GM19438 (cell line): ENCODE data around the gene CCDC127.
A peak's percentile ranks its signal among the peaks of the same experiment; 100 is the strongest.
"Not testable (repeated sequence)": the region's sequence is repeated elsewhere in the genome, so short reads cannot be mapped to it uniquely, and the experiment has no call there.

Experiments
- ATAC-seq: cut with Tn5 transposase; IDR thresholded peaks from one replicate; pipeline ENCODE4 v1.9.1; 2021; ENCODE audit warnings: low read depth; ENCODE audit not compliant: unreplicated experiment

CCDC127 gene

GRCh38 chr5:217494-218456 is at the start of gene CCDC127, which contains the start of gene SDHA:
TSS of gene CCDC127 (minus strand) at chr5:218153. CDS start at chr5:216849, 1,304 bp downstream.
TSS of gene SDHA (plus strand) at chr5:218320. CDS start at chr5:218356, 36 bp downstream.
- ATAC-seq: peak; percentile 67

DNA sequence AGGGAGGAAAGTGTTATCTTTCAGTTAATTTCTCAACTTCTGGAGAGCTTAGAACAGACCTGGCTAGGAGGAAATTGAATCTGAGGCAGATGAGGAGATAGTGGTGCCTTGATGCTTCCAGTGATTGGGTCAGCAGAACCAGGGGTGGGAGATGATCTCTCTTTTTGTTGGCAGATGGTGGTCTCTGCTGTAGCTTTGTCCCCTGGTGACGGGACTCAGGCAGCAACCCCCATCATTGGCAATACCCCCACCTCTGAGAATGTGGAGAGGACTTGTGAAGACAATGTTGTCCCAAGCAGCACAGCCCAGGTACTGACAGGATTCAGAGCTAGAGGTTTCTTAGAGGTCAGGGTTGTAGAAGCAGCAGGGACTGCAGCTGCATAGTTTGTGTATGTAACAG is 49.8 kb upstream of the CCDC127 start:
- no peak for ATAC-seq

DNA sequence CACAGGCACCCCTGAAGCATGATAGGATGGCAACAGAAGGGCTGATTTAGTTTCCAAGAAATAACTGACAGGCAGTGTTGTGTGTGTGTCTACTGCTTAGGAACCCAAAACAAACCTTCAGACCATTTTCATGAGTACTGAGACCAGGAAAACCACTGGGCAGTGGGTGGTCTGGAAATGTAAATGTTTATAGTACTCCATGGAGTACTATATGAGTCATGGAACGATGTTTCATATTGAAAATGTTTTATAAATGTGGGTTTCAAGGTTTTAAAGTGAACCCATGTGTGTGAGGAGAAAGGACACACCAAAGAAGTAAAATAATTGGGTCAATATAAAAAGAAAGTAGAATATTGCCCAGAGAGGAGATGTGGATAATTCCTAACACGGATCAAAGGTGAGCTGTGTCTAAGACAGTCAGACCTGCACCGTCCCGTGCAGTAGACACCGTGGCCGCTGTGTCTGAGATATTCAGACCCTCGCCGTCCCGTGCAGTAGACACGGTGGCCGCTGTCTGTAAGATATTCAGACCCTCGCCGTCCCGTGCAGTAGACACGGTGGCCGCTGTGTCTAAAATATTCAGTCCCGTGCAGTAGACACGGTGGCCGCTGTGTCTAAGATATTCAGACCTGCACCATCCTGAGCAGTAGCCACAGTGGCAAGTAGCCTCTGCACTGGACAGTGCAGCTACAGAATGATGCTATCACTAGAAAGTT is 48.5 kb upstream of the CCDC127 start:
- not testable (repeated sequence) for ATAC-seq

DNA sequence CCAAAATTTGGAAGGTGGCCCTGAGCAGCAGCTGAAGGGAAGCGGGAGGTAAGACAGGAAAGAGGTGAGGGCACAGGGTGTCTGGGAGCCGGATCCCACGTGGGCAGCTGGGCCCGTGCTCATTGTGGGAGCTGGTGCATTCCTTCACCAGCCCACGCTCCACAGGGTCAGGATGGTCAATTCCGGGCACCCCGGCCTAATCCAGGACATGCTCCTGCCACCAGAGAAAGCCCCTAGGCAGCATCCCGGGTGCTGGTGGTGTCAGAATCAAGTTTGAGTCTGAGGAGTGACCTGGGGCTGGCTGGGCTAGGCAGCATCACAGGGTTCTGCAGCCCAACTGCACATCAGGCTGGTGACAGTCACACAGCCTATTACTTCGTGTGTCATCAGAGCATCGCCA is 46.4 kb upstream of the CCDC127 start:
- no peak for ATAC-seq

- not testable (repeated sequence) for ATAC-seq
These were observed 45.5 kb upstream of the CCDC127 start for GRCh38 chr5:263275-263974.

GRCh38 chr5:257148-257547 is 39.2 kb upstream of the CCDC127 start:
- ATAC-seq: no peak

DNA sequence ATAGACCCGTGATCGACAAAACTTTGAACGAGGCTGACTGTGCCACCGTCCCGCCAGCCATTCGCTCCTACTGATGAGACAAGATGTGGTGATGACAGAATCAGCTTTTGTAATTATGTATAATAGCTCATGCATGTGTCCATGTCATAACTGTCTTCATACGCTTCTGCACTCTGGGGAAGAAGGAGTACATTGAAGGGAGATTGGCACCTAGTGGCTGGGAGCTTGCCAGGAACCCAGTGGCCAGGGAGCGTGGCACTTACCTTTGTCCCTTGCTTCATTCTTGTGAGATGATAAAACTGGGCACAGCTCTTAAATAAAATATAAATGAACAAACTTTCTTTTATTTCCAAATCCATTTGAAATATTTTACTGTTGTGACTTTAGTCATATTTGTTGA is 38.4 kb upstream of the CCDC127 start:
- ATAC-seq: not testable (repeated sequence)

DNA sequence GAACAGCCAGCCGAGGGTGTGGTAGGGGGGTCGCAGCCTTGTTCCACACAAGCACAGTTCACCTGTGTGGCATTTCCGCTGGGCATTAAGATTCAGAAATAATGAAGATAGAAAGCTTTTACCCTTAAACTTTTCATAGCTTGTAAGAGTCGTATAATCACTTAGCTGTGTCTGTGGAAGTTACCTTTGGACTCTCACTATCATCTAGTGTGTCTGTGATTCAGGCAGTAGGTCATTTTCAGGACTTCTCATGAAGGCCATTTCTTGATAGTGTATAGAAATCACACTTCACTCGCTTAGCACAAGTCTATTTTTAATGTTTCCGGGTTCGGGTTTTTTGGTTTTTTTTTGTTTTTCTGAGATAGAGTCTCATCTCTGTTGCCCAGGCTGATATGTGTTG is 37.2 kb upstream of the CCDC127 start:
- not testable (repeated sequence) for ATAC-seq

GRCh38 chr5:254322-254721 is 36.4 kb upstream of the CCDC127 start:
- ATAC-seq: not testable (repeated sequence)

- no peak for ATAC-seq
These were observed 34.6 kb upstream of the CCDC127 start for GRCh38 chr5:252546-252945.

GRCh38 chr5:251975-252374 is 34.0 kb upstream of the CCDC127 start:
- not testable (repeated sequence) for ATAC-seq

- ATAC-seq: not testable (repeated sequence)
These were observed 33.6 kb upstream of the CCDC127 start for GRCh38 chr5:251538-251937.

DNA sequence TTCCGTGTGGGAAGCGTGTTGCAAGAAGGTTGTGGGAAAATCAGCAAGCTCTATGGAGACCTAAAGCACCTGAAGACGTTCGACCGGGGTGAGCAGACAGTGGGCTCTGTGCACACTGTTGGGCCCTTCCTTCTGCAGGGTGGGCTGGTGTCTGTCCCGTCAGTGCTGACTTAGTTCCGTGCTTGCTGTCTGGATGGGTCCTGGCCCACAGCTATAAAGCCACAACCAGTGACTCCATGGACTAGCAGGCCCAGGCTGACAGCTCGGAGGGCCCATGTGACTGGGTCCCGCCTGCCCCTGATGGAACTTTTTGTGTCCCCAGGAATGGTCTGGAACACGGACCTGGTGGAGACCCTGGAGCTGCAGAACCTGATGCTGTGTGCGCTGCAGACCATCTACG is 33.1 kb upstream of the CCDC127 start:
- ATAC-seq: not testable (repeated sequence)

DNA sequence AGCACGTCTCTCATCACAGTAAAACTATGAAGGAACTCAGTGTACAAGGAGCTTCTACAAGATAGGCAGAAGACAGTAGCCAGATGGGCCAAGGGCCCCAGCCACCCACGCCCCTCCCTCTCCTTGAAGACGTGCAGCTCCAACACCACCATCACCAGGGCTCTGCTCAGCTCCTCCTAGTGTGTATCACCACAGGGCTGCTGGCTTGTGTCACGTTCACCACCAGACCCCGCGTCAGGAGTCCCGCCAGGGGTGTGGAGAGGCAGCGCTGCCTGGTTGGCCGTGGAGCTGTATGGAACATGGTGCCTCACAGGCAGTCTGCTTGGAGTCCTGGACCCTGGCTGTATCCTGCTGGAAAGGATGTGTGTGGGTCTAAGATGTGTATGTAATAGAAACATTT is 32.4 kb upstream of the CCDC127 start:
- not testable (repeated sequence) for ATAC-seq

DNA sequence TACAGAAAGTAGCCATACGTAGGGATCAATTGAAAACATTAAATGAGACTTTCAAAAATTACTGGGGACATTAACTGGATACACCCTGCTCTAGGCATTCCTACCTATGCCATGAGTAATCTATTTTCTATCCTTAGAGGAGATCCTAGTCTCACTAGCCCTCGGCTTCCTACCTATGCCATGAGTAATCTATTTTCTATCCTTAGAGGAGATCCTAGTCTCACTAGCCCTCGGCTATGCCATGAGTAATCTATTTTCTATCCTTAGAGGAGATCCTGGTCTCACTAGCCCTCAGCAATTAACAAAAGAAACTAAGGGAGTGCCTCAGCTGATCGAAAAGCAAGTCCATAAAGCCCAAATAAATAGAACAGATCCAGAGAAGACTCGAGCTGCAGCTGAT is 27.8 kb upstream of the CCDC127 start:
- ATAC-seq: not testable (repeated sequence)

GRCh38 chr5:243683-244367 is 25.9 kb upstream of the CCDC127 start:
- ATAC-seq: not testable (repeated sequence)

DNA sequence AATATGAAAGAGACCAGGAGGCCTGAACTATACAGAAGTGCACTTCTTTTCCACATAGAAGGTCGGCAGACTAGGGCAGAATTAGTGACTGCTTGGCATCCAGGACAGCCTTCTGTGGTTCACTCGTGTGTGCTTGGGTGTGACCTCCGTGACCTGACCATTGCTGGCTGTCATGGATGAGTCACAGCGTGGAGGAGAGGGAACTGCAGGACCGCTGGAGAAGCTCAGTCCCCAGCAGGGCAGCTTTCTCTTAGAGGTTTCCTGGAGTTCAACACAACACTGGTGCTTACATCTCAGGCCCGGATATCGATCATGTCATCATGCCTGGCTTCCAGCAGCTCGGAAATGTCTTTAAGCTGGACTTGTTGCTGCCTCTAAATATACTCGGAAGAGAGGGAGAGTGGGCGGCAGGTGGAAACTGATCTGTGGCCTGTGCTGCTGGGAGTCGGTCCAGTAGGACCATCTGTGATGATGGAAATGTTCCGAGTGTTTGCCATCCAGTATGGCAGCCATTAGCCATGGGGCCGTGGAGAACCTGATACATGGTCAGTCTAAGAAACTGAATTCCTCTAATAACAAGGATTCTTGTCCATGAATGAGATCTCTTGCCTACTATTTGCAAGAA is 23.2 kb upstream of the CCDC127 start:
- ATAC-seq: not testable (repeated sequence)

DNA sequence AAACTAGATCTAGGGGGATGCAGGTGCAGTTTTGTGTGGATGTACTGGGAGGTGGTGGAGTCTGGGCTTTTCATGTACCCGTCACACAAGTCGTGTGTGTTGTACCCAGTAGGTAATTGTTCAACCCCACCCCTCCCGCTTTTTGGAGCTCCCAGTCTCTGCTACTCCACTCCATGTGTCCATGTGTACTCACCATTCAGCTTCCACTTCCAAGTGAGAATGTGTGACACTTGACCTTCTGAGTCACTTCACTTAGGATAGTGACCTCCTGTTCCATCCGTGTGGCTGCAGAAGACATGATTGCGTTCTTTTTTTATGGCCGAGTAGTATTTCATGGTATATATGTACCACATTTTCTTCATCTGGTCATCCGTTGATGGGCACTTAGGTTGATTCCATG is 22.6 kb upstream of the CCDC127 start:
- not testable (repeated sequence) for ATAC-seq

GRCh38 chr5:237931-238330 is 20.0 kb upstream of the CCDC127 start:
- not testable (repeated sequence) for ATAC-seq

DNA sequence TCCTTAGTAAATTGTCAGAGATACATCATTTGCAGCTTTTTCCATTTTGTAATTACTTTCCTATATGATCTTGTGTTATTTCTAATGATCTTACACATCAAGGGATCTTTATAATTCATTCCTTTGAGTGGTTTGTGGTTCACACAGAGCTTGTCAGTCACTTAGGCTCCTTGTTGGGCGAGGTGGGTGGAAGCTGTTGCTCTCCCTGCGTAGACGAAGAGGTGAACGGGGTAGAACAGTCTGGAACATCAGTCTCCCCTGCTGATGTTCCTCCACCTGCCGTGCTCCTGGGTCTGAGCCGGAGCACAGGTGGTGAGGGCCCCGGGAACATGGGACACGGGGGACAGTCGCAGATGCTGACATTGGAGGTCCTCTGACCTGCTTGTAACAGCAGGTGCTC is 17.6 kb upstream of the CCDC127 start:
- not testable (repeated sequence) for ATAC-seq
